DMS 273 treated with DMSO at 0.1 percent for 48 hours (cell line): ENCODE data around the gene PPM1H.

Experiments used
- DNase-seq: peaks from one replicate; lab custom pipeline; 2025; lab: John Stamatoyannopoulos, UW

Gene PPM1H

GRCh38 chr12:62873826-62874448, 61.0 kb downstream of the PPM1H start:
- no peak for DNase-seq

DNA sequence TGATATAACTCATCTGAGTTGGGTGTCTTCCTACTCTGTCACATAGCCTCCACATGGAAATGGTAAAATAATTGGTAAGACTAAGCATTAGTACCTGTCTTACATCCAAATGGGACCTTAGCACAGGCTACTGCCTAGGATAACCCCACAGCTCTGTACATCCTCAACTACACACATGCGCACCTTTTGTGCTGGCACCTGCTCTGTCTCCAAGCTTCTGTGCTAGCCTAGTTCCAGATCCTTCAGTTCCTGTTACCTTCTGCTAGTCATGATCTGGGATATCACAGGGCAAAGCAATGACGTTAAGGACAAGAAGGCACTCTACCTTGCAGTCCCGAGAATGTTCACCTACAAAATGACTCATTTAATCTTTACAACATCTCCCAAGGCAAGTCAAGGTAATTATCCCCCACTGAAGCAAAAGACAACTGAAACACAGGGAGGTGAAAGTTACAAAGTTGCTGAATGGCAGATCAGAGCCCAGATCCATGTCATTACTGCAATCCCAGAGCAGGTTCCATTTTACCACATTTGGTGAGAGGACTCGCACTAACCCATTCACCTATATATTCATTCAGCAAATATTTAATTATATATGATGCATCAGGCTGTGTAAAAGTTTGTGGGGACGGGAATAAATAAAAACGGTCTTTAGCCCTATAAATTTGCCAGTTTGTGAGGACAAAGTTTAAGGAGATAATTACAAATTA, 61.7 kb downstream of the PPM1H start:
- DNase-seq, result no peak

- DNase-seq, result no peak
These were observed 66.1 kb downstream of the PPM1H start for GRCh38 chr12:62868820-62869219.

- no peak for DNase-seq
These were observed 68.4 kb downstream of the PPM1H start for GRCh38 chr12:62866451-62867082.

DNA sequence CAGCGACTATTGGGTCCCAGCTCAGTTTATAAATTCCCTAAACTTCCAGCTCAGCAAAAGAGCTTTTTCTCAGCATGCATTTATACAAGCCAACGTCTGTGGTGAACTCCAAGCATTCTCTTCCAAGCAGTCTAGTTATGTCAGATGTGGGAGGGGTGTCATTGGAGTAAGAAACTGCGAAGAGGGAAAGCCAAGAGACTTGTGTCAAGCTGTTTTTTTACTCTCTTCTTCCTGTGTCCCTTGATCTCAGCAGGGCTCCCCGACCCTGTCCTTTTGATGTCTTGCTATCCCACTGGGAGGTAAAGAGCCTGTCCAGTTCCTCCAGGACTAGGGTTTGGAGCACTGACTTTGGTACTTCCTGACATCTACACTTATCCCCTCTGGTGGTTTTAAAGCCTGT, 69.0 kb downstream of the PPM1H start:
- DNase-seq, result no peak

DNA sequence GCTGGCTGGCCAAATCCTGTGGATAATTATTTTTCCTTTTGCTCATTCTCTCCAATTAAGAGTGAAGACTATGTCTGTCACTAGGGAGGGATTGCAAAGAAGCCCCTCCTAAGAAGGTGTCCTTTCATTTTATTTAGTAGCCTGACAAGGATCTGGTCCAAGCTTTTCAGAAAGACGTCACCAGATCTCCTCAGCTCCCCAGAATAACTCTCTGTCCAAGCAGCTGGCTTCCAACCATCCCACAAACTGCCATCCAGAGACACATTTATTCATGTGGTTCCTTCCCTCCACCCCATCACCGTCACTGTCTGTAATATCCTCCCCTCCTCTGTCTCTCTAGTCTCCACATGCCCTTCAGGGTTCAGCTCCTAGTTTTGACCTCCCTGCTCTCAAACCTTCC, 69.9 kb downstream of the PPM1H start:
- no peak for DNase-seq

- DNase-seq, result no peak
These were observed 72.6 kb downstream of the PPM1H start for GRCh38 chr12:62862259-62862881.

GRCh38 chr12:62861586-62861985, 73.4 kb downstream of the PPM1H start:
- no peak for DNase-seq

DNA sequence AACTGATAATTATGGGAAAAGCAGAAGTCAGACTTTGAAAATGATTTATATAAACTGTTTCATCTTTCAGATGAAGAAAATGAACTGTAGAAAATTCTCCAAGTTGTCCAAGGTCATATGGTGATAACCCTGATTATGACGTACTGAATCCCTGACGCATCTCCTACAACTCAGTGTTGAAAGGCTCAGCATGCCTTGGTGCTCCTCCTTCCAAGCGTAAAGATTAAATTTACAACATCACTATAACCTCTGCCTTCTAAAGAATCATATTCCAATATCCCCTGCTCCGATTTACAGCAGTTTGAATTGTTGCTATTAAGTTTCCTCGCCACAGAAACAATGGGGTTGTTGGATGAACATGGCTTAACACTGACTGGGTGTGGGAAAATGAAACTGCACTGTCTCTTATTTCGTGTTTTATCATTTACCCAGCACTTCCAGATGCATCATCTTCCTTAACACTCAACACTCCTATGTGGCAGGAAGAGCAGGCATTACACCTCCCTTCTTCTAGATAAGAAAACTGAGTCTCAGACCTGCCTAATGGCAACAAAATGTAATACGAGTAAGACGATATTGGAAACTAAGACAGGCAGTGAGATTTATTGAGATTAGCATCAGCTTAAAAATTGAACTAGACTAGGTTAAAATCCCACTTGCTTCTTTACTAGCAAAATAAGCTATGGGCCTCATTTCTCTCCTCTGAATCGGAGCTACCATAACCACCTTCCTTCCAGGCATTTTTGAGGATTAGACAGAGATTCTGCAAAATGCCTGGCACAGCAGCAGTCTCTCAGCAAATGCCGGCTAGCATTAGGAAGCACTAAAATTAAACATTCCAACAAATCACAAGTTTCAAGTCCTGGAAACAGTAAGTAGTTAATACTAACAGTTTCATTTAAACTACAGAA, 74.2 kb downstream of the PPM1H start:
- no peak for DNase-seq

- DNase-seq, result no peak
These were observed 74.9 kb downstream of the PPM1H start for GRCh38 chr12:62860020-62860419.

- DNase-seq, result no peak
These were observed 75.6 kb downstream of the PPM1H start for GRCh38 chr12:62859321-62859737.

DNA sequence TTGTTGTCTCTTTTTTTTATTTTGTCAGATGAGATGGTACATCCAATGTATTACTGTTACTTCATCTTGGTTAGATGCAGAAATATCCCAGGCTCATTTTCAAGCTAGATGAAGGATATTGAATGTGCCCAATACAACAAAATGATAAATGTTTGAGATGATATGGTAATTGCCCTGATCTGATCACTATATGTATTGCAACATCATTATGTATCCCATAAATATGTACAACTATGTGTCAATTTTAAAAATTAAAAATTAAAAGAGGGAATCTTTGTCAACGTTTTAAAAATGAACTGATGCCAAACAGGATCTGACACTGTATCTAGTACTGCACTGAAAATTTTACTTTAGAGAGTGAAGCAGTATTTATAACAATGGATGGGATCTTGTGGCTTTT, 78.5 kb downstream of the PPM1H start:
- no peak for DNase-seq

GRCh38 chr12:62854024-62854423, 80.9 kb downstream of the PPM1H start:
- DNase-seq, result no peak

DNA sequence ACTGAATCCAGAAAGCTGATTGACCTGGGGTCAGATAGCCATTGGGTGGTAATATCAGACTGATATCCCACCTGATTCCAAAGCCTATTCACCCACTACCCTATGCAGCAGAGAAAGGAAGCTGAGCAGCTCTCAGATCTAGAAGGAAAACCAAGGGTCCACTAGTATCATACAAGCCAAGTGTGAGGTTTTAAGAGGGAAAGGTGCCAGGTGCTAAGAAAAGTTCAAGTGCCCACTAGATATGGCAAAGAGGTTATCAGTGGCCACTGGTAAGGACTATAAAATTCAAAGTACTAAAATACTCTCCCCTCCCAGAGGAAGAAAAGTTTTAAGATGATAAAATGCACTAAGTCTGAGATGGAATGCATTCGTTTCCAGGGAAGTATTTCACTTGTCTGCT, 85.6 kb downstream of the PPM1H start:
- DNase-seq, result no peak

- DNase-seq, result no peak
These were observed 86.5 kb downstream of the PPM1H start for GRCh38 chr12:62848418-62848817.

DNA sequence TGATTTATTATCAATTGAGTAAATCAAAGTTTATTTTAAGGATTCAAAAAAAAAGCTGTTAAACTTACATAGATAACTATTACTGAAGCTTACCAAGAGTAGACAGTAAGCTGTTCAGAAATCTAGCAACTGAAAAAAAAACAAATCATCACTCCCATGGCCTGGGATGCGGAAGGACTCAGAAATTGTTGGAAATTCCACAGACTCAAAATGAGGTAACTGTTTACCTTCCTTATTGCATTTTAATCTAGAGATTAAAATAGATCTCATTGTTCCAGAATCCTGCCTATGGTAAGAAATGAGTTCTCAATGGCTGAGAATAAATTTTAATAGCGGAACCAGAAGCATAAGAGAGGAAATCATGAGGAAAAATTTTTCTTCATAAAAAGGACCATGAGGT, 87.2 kb downstream of the PPM1H start:
- no peak for DNase-seq

GRCh38 chr12:62846491-62846890, 88.5 kb downstream of the PPM1H start:
- no peak for DNase-seq

DNA sequence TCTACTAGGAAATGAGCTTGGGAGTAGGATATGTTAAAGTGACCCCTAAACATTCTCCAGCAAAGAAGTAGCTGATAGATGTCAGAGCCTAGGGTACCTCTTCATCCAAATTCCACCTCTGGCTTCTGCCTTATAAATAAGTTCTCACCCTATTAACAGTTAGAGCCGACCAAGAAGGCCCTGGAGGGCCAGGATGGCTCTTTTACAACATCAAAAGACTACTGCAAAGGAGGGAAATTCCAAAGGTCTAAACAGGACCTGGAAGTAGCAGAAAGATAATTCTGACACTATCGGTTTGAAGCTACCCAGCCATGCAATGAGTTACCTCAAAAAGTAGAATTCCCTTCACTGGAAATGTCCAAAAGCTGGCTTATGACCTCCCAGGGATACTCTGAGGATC, 90.0 kb downstream of the PPM1H start:
- no peak for DNase-seq

GRCh38 chr12:62843716-62844115, 91.2 kb downstream of the PPM1H start:
- no peak for DNase-seq

- no peak for DNase-seq
These were observed 93.1 kb downstream of the PPM1H start for GRCh38 chr12:62841846-62842245.

DNA sequence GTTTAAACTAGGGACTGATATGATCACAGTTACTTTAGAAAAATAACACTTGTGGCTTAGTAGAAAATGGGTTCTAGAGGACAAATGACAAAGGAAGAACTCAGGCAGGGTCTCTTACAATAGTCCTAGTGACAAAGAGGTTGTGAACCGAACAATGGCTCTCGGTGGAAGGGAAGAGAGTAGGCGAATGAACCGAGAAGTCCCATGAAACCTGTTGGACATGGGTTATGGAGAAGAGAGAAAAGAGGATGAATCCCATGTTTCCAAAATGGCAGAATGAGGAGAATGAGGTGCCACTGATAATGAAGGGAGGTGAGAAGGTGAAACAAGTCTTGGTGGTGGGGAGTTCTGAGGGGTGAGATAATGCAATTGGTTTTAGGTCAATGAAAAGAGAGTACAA, 94.1 kb downstream of the PPM1H start:
- DNase-seq, result no peak
